ENCODE results near the gene SNTB2.
A peak's percentile ranks its signal among the peaks of the same experiment; 100 is the strongest.

Gene SNTB2

GRCh38 chr16:69179328-69180010 lies 7.5 kb upstream of the SNTB2 start:
- no peak for DNase-seq (ENCODE audit: extremely low read depth in 1 of 2, low read depth in 1 of 2)

- no peak for DNase-seq (ENCODE audit: extremely low read depth in 1 of 2, low read depth in 1 of 2)
Observed at GRCh38 chr16:69180011-69180338, 7.0 kb upstream of the SNTB2 start.

- no peak for DNase-seq (ENCODE audit: extremely low read depth in 1 of 2, low read depth in 1 of 2)
Observed at GRCh38 chr16:69182730-69183416, 4.1 kb upstream of the SNTB2 start.

- peak in 1 of 2 donors; percentile 16 for DNase-seq (ENCODE audit: extremely low read depth in 1 of 2, low read depth in 1 of 2)
Observed at GRCh38 chr16:69187446-69188235, 677 bp downstream of the SNTB2 start.

GRCh38 chr16:69188236-69188549 lies 1.2 kb downstream of the SNTB2 start:
- no peak for DNase-seq (ENCODE audit: extremely low read depth in 1 of 2, low read depth in 1 of 2)

- no peak for DNase-seq (ENCODE audit: extremely low read depth in 1 of 2, low read depth in 1 of 2)
Observed at GRCh38 chr16:69188716-69189115, 1.8 kb downstream of the SNTB2 start.

GRCh38 chr16:69190046-69190588 lies 3.2 kb downstream of the SNTB2 start:
- DNase-seq (ENCODE audit: extremely low read depth in 1 of 2, low read depth in 1 of 2), result no peak

- no peak for DNase-seq (ENCODE audit: extremely low read depth in 1 of 2, low read depth in 1 of 2)
Observed at GRCh38 chr16:69190598-69190997, 3.6 kb downstream of the SNTB2 start.

- DNase-seq (ENCODE audit: extremely low read depth in 1 of 2, low read depth in 1 of 2), result no peak
Observed at GRCh38 chr16:69191136-69191535, 4.2 kb downstream of the SNTB2 start.

- DNase-seq (ENCODE audit: extremely low read depth in 1 of 2, low read depth in 1 of 2), result no peak
Observed at GRCh38 chr16:69193855-69194254, 6.9 kb downstream of the SNTB2 start.

GRCh38 chr16:69194488-69194887 lies 7.5 kb downstream of the SNTB2 start:
- DNase-seq (ENCODE audit: extremely low read depth in 1 of 2, low read depth in 1 of 2), result no peak

- no peak for DNase-seq (ENCODE audit: extremely low read depth in 1 of 2, low read depth in 1 of 2)
Observed at GRCh38 chr16:69195369-69196029, 8.5 kb downstream of the SNTB2 start.

GRCh38 chr16:69197573-69197972 lies 10.6 kb downstream of the SNTB2 start:
- no peak for DNase-seq (ENCODE audit: extremely low read depth in 1 of 2, low read depth in 1 of 2)

- no peak for DNase-seq (ENCODE audit: extremely low read depth in 1 of 2, low read depth in 1 of 2)
Observed at GRCh38 chr16:69199382-69199781, 12.4 kb downstream of the SNTB2 start.

GRCh38 chr16:69201291-69201690 lies 14.3 kb downstream of the SNTB2 start:
- DNase-seq (ENCODE audit: extremely low read depth in 1 of 2, low read depth in 1 of 2), result no peak

- no peak for DNase-seq (ENCODE audit: extremely low read depth in 1 of 2, low read depth in 1 of 2)
Observed at GRCh38 chr16:69201787-69202186, 14.8 kb downstream of the SNTB2 start.

- no peak for DNase-seq (ENCODE audit: extremely low read depth in 1 of 2, low read depth in 1 of 2)
Observed at GRCh38 chr16:69204172-69204571, 17.2 kb downstream of the SNTB2 start.

- no peak for DNase-seq (ENCODE audit: extremely low read depth in 1 of 2, low read depth in 1 of 2)
Observed at GRCh38 chr16:69209735-69210134, 22.8 kb downstream of the SNTB2 start.

GRCh38 chr16:69217433-69217832 lies 30.5 kb downstream of the SNTB2 start:
- no peak for DNase-seq (ENCODE audit: extremely low read depth in 1 of 2, low read depth in 1 of 2)

GRCh38 chr16:69219279-69219678 lies 32.3 kb downstream of the SNTB2 start:
- no peak for DNase-seq (ENCODE audit: extremely low read depth in 1 of 2, low read depth in 1 of 2)

- DNase-seq (ENCODE audit: extremely low read depth in 1 of 2, low read depth in 1 of 2), result no peak
Observed at GRCh38 chr16:69223882-69224281, 36.9 kb downstream of the SNTB2 start.
